ENCODE measurements around the gene MRPL9.

The MRPL9 gene

GRCh38 chr1:151729966-151730291 lies 33.4 kb downstream of the MRPL9 start:
- DNase-seq (ENCODE audit: low spot score), result no peak

- DNase-seq (ENCODE audit: low spot score), result no peak
These were observed 33.9 kb downstream of the MRPL9 start for GRCh38 chr1:151729157-151729965.

GRCh38 chr1:151728151-151729054 lies 34.9 kb downstream of the MRPL9 start:
- peak; percentile 66 for DNase-seq (ENCODE audit: low spot score)

- no peak for DNase-seq (ENCODE audit: low spot score)
These were observed 39.4 kb downstream of the MRPL9 start for GRCh38 chr1:151723726-151724370.

- no peak for DNase-seq (ENCODE audit: low spot score)
These were observed 41.3 kb downstream of the MRPL9 start for GRCh38 chr1:151721788-151722510.

GRCh38 chr1:151720974-151721787 lies 42.1 kb downstream of the MRPL9 start, which contains the start of gene RIIAD1:
Gene RIIAD1, plus strand, starts transcription at chr1:151721522. Its CDS starts 15 bp downstream, at chr1:151721537.
- DNase-seq (ENCODE audit: low spot score), result peak; percentile 93

- DNase-seq (ENCODE audit: low spot score), result no peak
These were observed 42.7 kb downstream of the MRPL9 start for GRCh38 chr1:151720554-151720953.

- DNase-seq (ENCODE audit: low spot score), result no peak
These were observed 43.2 kb downstream of the MRPL9 start for GRCh38 chr1:151720125-151720524.

GRCh38 chr1:151718666-151719065 lies 44.6 kb downstream of the MRPL9 start:
- DNase-seq (ENCODE audit: low spot score), result no peak

GRCh38 chr1:151718011-151718431 lies 45.3 kb downstream of the MRPL9 start:
- no peak for DNase-seq (ENCODE audit: low spot score)

- DNase-seq (ENCODE audit: low spot score), result peak; percentile 33
These were observed 46.3 kb downstream of the MRPL9 start, which contains the start of gene CELF3 for GRCh38 chr1:151716771-151717631. Gene CELF3, minus strand, starts transcription at chr1:151716803. Its CDS starts 783 bp downstream, at chr1:151716020.

- no peak for DNase-seq (ENCODE audit: low spot score)
These were observed 46.9 kb downstream of the MRPL9 start for GRCh38 chr1:151716405-151716762.

- no peak for DNase-seq (ENCODE audit: low spot score)
These were observed 47.4 kb downstream of the MRPL9 start for GRCh38 chr1:151715726-151716404.

- no peak for DNase-seq (ENCODE audit: low spot score)
These were observed 48.2 kb downstream of the MRPL9 start for GRCh38 chr1:151714820-151715725.

GRCh38 chr1:151713874-151714273 lies 49.4 kb downstream of the MRPL9 start:
- no peak for DNase-seq (ENCODE audit: low spot score)

- no peak for DNase-seq (ENCODE audit: low spot score)
These were observed 50.3 kb downstream of the MRPL9 start for GRCh38 chr1:151713044-151713443.

- no peak for DNase-seq (ENCODE audit: low spot score)
These were observed 51.3 kb downstream of the MRPL9 start for GRCh38 chr1:151711951-151712350.
